Measurements from ENCODE around the gene UMODL1.
A peak's percentile ranks its signal among the peaks of the same experiment; 100 is the strongest.

- TF ChIP-seq CTCF (IDR thresholded peaks at IDR 0.05) (no peak), POLR2A (IDR thresholded peaks at IDR 0.05) (no peak), EP300 (IDR thresholded peaks at IDR 0.05) (peak in 1 of 4 donors; percentile 9), POLR2AphosphoS5 (IDR thresholded peaks at IDR 0.05) (no peak)
These were observed 13.2 kb upstream of the UMODL1 start for GRCh38 chr21:42057851-42058437.
